Stomach (tissue), 9 donors: ENCODE results near the gene MICAL2. TPM values are rescaled to one million over a fixed set of nuclear protein-coding genes. Genes with fewer than 3 reads are reported as not detected.

ENCODE experiments used
- DNase-seq, 2 donors: peaks; one replicate each; pipeline versions ENCODE4 v3.0.0 to v3.0.0-alpha.2; 2013 to 2019
- H3K27ac ChIP-seq, 5 donors: fragments of 200-600 bp in 4 of 5; sonication (generic) in 4 of 5; one replicate each; pipeline ENCODE4 v1.5.1; 2013 to 2019; ENCODE audit warnings: mild to moderate bottlenecking in 1 of 5, moderate library complexity in 1 of 5
- H3K27me3 ChIP-seq, 3 donors: fragments of 200-600 bp; sonication (generic); one replicate each; pipeline ENCODE4 v1.5.1; 2017 to 2019; ENCODE audit warnings: mixed run types in 1 of 3
- H3K36me3 ChIP-seq, 4 donors: fragments of 200-600 bp; sonication (generic); 1 replicate in 3 of 4; 2 replicates in 1 of 4; pipeline ENCODE4 v1.5.1; 2016 to 2019
- H3K4me1 ChIP-seq, 4 donors: fragments of 200-600 bp; sonication (generic); one replicate each; pipeline ENCODE4 v1.5.1; 2016 to 2019
- H3K4me3 ChIP-seq, 4 donors: fragments of 200-600 bp; sonication (generic) in 3 of 4; one replicate each; pipeline ENCODE4 v1.5.1; 2016 to 2019; ENCODE audit warnings: mild to moderate bottlenecking in 1 of 4
- H3K9me3 ChIP-seq, 4 donors: fragments of 200-600 bp; sonication (generic); one replicate each; pipeline ENCODE4 v1.5.1; 2016 to 2019
- EP300 ChIP-seq: sonication (generic); formaldehyde crosslinking; IDR thresholded peaks from one replicate; pipeline ENCODE4 v1.6.1; 2017; ENCODE audit warnings: antibody characterized with exemption
- POLR2A ChIP-seq, 4 donors: fragments of 450-650 bp; IDR thresholded peaks; one replicate each; pipeline ENCODE4 v1.6.1; 2016; ENCODE audit warnings: antibody characterized with exemption in 4 of 4, control low read depth in 2 of 4, mild to moderate bottlenecking in 1 of 4, moderate library complexity in 1 of 4
- POLR2AphosphoS5 ChIP-seq, 3 donors: sonication (generic); formaldehyde crosslinking; IDR thresholded peaks; one replicate each; pipeline ENCODE4 v1.6.1; 2016; ENCODE audit warnings: antibody characterized with exemption in 3 of 3
- WGBS, 5 donors: extraction: QIAGEN DNeasy Blood & Tissue Kit in 3 of 5; methylation state at CpG; one replicate each; pipeline versions ENCODE4 v1.1.5 to v1.1.7; 2013 to 2018; 5-methylcytosine and 5-hydroxymethylcytosine counted together
- intact Hi-C: fragments of 100-400 bp; cut with DNase I; formaldehyde crosslinking; loops from one replicate; pipeline ENCODE4 v1.15.1; 2023; ENCODE audit warnings: low total_unique reads
- polyA plus RNA-seq, 3 donors: library from polyadenylated mRNA; stranded (reverse); fragments of 200-250 nt; gene quantifications; one replicate each; pipeline ENCODE4 v1.2.3, GENCODE V29; 2013
- total RNA-seq, 5 donors: library from RNA; depleted of rRNA; stranded (reverse); fragments of >200 nt; gene quantifications; one replicate each; pipeline versions ENCODE4 v1.1.0 to v1.2.3, GENCODE V29; 2014 to 2016
- TF ChIP-seq, protein P1 (sequence below), 7 experiments: fragments of 450-650 bp in 4 of 7; fragments of 200-600 bp in 3 of 7; sonication (generic) in 3 of 7; IDR thresholded peaks; one replicate each; pipeline ENCODE4 v1.5.1; 2016 to 2019; ENCODE audit warnings: antibody characterized with exemption in 7 of 7, control low read depth in 2 of 7, mild to moderate bottlenecking in 1 of 7
- donor health status: healthy with polysubstance abuse.
- donor health status: Bipolar disorder and iron deficiency.
- donor health status: healthy.

The MICAL2 gene
- total and polyA plus RNA-seq, 8 donors = 11.2 to 165 (median 83.3) TPM

- no peaks in the 10 kb centered on the region for H3K27me3 ChIP-seq
- no peak for DNase-seq
- WGBS, 5 donors = 70 to 85% (median 80%) methylated on average over 3 to 4 of the region's 4 CpGs
- H3K36me3 ChIP-seq = no peaks in the 10 kb centered on the region
- no peaks in the 10 kb centered on the region for H3K9me3 ChIP-seq
- TF ChIP-seq, protein P1, sequence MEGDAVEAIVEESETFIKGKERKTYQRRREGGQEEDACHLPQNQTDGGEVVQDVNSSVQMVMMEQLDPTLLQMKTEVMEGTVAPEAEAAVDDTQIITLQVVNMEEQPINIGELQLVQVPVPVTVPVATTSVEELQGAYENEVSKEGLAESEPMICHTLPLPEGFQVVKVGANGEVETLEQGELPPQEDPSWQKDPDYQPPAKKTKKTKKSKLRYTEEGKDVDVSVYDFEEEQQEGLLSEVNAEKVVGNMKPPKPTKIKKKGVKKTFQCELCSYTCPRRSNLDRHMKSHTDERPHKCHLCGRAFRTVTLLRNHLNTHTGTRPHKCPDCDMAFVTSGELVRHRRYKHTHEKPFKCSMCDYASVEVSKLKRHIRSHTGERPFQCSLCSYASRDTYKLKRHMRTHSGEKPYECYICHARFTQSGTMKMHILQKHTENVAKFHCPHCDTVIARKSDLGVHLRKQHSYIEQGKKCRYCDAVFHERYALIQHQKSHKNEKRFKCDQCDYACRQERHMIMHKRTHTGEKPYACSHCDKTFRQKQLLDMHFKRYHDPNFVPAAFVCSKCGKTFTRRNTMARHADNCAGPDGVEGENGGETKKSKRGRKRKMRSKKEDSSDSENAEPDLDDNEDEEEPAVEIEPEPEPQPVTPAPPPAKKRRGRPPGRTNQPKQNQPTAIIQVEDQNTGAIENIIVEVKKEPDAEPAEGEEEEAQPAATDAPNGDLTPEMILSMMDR (IDR thresholded peaks at IDR 0.05) = no peak
- TF ChIP-seq EP300 = no peak
- TF ChIP-seq POLR2A (IDR thresholded peaks at IDR 0.05) = no peak
- TF ChIP-seq POLR2AphosphoS5 (IDR thresholded peaks at IDR 0.05) = no peak
- peaks cover 15 to 38% (median 27%) of the 10 kb centered on the region in 4 donors for H3K4me1 ChIP-seq
- H3K27ac ChIP-seq = no peak overlapping the region
- H3K4me3 ChIP-seq = no peak overlapping the region
- intact Hi-C loops = no loop called here
Observed at GRCh38 chr11:12271241-12271640, 160.9 kb downstream of the MICAL2 start.

- Histone ChIP-seq H3K9me3 (no peaks in the 10 kb centered on the region), H3K27ac (no peak overlapping the region), H3K36me3 (no peaks in the 10 kb centered on the region), H3K4me3 (no peak overlapping the region), H3K4me1 (peaks cover 15 to 34% (median 25%) of the 10 kb centered on the region in 4 donors), H3K27me3 (no peaks in the 10 kb centered on the region)
- 83 to 96% (median 93%) methylated on average over 6 of the region's 6 CpGs for WGBS, 5 donors
- no peak for DNase-seq
- TF ChIP-seq EP300 (no peak), POLR2AphosphoS5 (IDR thresholded peaks at IDR 0.05) (no peak), POLR2A (IDR thresholded peaks at IDR 0.05) (no peak)
- TF ChIP-seq, protein P1 (IDR thresholded peaks at IDR 0.05) = no peak
- intact Hi-C loops = no loop called here
Observed at GRCh38 chr11:12271826-12272366, 161.5 kb downstream of the MICAL2 start.

DNA sequence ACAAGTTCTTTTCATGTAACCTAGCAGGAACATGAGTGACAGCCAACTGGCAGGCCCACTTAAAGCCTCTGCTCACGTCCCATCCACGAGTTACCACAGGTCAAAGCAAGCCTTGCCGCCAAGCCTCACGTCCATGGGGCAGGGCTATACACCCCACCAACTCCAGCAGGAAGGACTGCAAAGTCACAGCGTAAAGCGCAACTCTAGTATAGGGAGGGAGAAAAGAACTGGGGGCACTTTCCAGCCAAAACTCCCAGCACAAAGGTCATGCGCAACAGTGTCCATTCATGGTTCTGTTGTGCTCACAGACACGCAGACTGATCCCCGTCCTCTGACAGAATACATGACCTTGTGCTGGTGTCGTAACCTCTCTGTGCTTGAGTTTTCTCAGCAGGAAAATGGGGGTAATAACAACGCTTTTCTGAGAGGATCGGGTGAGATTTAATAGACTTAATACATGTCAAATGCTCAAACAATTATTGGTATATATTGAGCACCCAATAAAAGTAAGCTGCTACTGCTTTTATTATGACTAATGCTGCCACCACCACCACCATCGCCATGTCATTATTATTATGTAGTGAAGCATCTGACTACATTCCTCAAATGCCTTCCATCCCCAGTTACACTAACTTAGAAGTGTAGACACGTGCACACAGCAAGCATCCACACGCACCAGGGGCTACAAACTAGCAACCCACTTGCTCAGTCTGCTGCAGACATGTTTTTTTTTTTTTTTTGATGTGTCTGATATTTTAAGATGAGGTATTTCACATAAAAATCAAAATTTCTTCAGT is 162.6 kb downstream of the MICAL2 start:
- 92 to 97% (median 94%) methylated on average over 15 of the region's 15 CpGs for WGBS, 5 donors
- H3K9me3 ChIP-seq = no peaks in the 10 kb centered on the region
- H3K27ac ChIP-seq = no peak overlapping the region
- TF ChIP-seq, protein P1 (IDR thresholded peaks at IDR 0.05) = no peak
- TF ChIP-seq POLR2AphosphoS5 (IDR thresholded peaks at IDR 0.05) (no peak), EP300 (no peak), POLR2A (IDR thresholded peaks at IDR 0.05) (no peak)
- H3K4me1 ChIP-seq = peaks cover 15 to 28% (median 23%) of the 10 kb centered on the region in 4 donors
- no peak for DNase-seq
- H3K4me3 ChIP-seq = no peak overlapping the region
- intact Hi-C loops = no loop called here
- no peaks in the 10 kb centered on the region for H3K36me3 ChIP-seq
- no peaks in the 10 kb centered on the region for H3K27me3 ChIP-seq

DNA sequence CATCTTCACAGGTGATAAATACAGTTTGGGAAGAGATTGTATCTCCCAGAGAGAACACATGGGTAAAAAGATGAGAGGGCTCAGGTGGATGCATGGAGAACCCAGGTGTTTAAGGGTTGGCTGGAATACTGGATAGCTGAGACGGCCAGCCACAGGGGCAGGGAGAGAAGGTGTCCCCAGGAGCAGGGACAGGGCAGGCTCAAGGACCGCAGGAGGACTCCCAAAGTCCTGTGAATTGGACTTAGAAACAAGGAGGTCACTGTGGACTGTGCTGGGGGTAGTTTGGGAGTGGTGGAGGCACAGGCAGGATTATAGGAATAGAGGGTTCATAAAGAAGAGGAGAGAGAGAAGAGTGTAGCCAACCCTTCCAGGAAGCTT is 163.2 kb downstream of the MICAL2 start:
- no peak overlapping the region for H3K27ac ChIP-seq
- H3K4me3 ChIP-seq = no peak overlapping the region
- intact Hi-C loops = no loop called here
- no peaks in the 10 kb centered on the region for H3K36me3 ChIP-seq
- DNase-seq = no peak
- H3K4me1 ChIP-seq = peaks cover 15 to 22% (median 20%) of the 10 kb centered on the region in 4 donors
- no peaks in the 10 kb centered on the region for H3K9me3 ChIP-seq
- no peaks in the 10 kb centered on the region for H3K27me3 ChIP-seq
- WGBS, 5 donors = 86 to 100% (median 94%) methylated on average over 2 of the region's 2 CpGs
- TF ChIP-seq POLR2AphosphoS5 (IDR thresholded peaks at IDR 0.05) (no peak), EP300 (no peak), POLR2A (IDR thresholded peaks at IDR 0.05) (no peak)
- TF ChIP-seq, protein P1 (IDR thresholded peaks at IDR 0.05) = no peak
